Right lobe of liver (tissue), 6 donors: ENCODE results near the gene KCNE3. TPM values are rescaled to one million over a fixed set of nuclear protein-coding genes. Genes with fewer than 3 reads are reported as not detected.
A peak's percentile ranks its signal among the peaks of the same experiment; 100 is the strongest.

Source experiments
- ATAC-seq, 4 donors: fragments of 200-7000 bp; cut with Tn5 transposase; one replicate each; pipeline ENCODE4 v1.9.1; 2020; ENCODE audit warnings: mild to moderate bottlenecking in 4 of 4, moderate library complexity in 4 of 4
- DNase-seq, 3 donors: peaks; one replicate each; pipeline ENCODE4 v3.0.0-alpha.2; 2020
- H3K27ac ChIP-seq, 3 donors: fragments of 200-600 bp; one replicate each; pipeline ENCODE4 v1.8.0; 2022
- H3K27me3 ChIP-seq, 2 donors: fragments of 200-600 bp; one replicate each; pipeline ENCODE4 v1.8.0; 2022
- H3K36me3 ChIP-seq, 4 donors: fragments of 200-600 bp; sonication (generic) in 1 of 4; one replicate each; pipeline versions ENCODE4 v1.5.1 to v1.8.0; 2017 to 2022; ENCODE audit warnings: control low read depth in 1 of 4
- H3K4me1 ChIP-seq, 4 donors: fragments of 200-600 bp; sonication (generic) in 1 of 4; one replicate each; pipeline versions ENCODE4 v1.5.1 to v1.8.0; 2017 to 2022; ENCODE audit warnings: control low read depth in 1 of 4
- H3K4me3 ChIP-seq, 3 donors: fragments of 200-600 bp; one replicate each; pipeline ENCODE4 v1.8.0; 2022
- H3K9me3 ChIP-seq, 4 donors: fragments of 200-600 bp; sonication (generic) in 1 of 4; one replicate each; pipeline versions ENCODE4 v1.5.1 to v1.8.0; 2017 to 2022; ENCODE audit warnings: control low read depth in 1 of 4
- POLR2A ChIP-seq: fragments of 450-650 bp; IDR thresholded peaks from one replicate; pipeline ENCODE4 v1.6.1; 2017; ENCODE audit warnings: antibody characterized with exemption, mild to moderate bottlenecking
- WGBS: methylation state at CpG from one replicate; pipeline ENCODE4 v1.1.6; 2018; ENCODE audit warnings: low coverage, low lambda C conversion rate; ENCODE audit not compliant: insufficient coverage; ENCODE audit errors: missing lambda C conversion rate; 5-methylcytosine and 5-hydroxymethylcytosine counted together
- intact Hi-C, 2 donors: fragments of 100-400 bp; cut with DNase I; formaldehyde crosslinking; loops; one replicate each; pipeline versions ENCODE4 v1.11.2 to v1.14.1; 2022
- total RNA-seq, 6 experiments: library from RNA; depleted of rRNA in 2 of 6; stranded (reverse); fragments of >200 nt in 2 of 6; fragmentation: NEBNext Ultra II Directional in 3 of 6; extraction: Animal tissue kit (Norgen Biotek cat#: 25700) in 3 of 6; gene quantifications; one replicate each; pipeline versions ENCODE4 v1.1.0 to v1.2.4, GENCODE V29; 2016 to 2023
- TF ChIP-seq, protein P1 (sequence below), 4 donors: fragments of 200-600 bp in 3 of 4; fragments of 450-650 bp in 1 of 4; IDR thresholded peaks; one replicate each; pipeline versions ENCODE4 v1.5.1 to v1.8.0; 2016 to 2022; ENCODE audit warnings: antibody characterized with exemption in 4 of 4, mild to moderate bottlenecking in 2 of 4
- donor health status: DM: no; HTN: yes; CAD: no.
- donor health status: DM: no; HTN: no; CAD: no.
- donor health status: DM: no; HTN: no; CAD: no.
- donor health status: DM: no; HTN: yes; CAD: no.
- donor health status: DM: no; HTN: yes; CAD: no.

Gene KCNE3
- total RNA-seq, 6 experiments from 2014 or later, result 1.3 to 7.6 (median 4.8) TPM

DNA sequence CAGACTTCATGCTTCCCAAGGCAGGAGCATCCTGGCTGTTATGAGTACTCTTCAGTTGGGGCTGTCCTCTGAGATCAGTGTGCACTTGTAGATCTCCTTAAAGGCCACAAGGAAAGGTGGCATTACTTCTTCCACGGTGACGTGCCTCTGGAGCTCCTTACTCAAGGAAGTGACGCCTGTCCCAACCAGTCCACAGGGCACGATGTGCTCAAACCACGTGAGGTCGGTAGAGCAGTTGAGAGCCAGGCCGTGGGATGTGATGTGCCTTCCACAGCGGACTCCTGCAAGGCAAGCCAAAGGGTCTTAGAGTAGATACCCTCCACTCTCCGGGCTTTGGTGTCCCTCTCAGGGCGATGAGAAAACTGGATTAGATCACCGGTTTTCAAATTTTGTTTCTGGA is 24.7 kb upstream of the KCNE3 start:
- TF ChIP-seq POLR2A, result no peak
- no peaks in the 10 kb centered on the region for H3K36me3 ChIP-seq
- DNase-seq (no peak), ATAC-seq (no peak)
- intact Hi-C loops, result no loop called here
- H3K4me3 ChIP-seq, result no peak overlapping the region
- 98% methylated on average over 7 of the region's 11 CpGs for WGBS
- no peak overlapping the region for H3K27ac ChIP-seq
- H3K27me3 ChIP-seq, result no peaks in the 10 kb centered on the region
- H3K4me1 ChIP-seq, result peaks cover 0 to 6% (median 0%) of the 10 kb centered on the region in 4 donors
- no peaks in the 10 kb centered on the region for H3K9me3 ChIP-seq

DNA sequence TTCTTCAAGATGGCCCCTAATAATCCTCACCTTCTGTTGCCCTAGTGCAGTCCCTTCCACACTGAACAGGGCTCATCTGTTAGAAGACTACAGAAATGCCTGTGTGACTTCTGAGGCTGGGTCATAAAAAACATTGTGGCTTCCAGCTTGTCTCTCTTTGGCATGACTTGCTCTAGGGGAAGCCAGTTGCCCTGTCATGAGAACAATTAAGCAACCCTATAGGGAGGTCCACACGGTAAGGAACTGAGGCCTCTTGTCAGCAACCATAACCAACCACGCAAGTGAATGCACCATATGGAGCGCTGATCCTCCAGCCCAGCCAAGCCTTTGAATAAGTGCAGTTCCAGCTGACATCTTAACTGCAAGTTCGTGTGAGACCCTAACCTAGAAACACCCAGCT is 23.6 kb upstream of the KCNE3 start:
- ATAC-seq (no peak), DNase-seq (no peak)
- H3K4me3 ChIP-seq, result no peak overlapping the region
- no peak overlapping the region for H3K27ac ChIP-seq
- 100% methylated on average over 1 of the region's 4 CpGs for WGBS
- no peaks in the 10 kb centered on the region for H3K27me3 ChIP-seq
- H3K4me1 ChIP-seq, result peaks cover 0 to 6% (median 0%) of the 10 kb centered on the region in 4 donors
- no peaks in the 10 kb centered on the region for H3K9me3 ChIP-seq
- intact Hi-C loops, result no loop called here
- TF ChIP-seq, protein P1, sequence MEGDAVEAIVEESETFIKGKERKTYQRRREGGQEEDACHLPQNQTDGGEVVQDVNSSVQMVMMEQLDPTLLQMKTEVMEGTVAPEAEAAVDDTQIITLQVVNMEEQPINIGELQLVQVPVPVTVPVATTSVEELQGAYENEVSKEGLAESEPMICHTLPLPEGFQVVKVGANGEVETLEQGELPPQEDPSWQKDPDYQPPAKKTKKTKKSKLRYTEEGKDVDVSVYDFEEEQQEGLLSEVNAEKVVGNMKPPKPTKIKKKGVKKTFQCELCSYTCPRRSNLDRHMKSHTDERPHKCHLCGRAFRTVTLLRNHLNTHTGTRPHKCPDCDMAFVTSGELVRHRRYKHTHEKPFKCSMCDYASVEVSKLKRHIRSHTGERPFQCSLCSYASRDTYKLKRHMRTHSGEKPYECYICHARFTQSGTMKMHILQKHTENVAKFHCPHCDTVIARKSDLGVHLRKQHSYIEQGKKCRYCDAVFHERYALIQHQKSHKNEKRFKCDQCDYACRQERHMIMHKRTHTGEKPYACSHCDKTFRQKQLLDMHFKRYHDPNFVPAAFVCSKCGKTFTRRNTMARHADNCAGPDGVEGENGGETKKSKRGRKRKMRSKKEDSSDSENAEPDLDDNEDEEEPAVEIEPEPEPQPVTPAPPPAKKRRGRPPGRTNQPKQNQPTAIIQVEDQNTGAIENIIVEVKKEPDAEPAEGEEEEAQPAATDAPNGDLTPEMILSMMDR (IDR thresholded peaks at IDR 0.05), result no peak
- no peak for TF ChIP-seq POLR2A
- no peaks in the 10 kb centered on the region for H3K36me3 ChIP-seq

DNA sequence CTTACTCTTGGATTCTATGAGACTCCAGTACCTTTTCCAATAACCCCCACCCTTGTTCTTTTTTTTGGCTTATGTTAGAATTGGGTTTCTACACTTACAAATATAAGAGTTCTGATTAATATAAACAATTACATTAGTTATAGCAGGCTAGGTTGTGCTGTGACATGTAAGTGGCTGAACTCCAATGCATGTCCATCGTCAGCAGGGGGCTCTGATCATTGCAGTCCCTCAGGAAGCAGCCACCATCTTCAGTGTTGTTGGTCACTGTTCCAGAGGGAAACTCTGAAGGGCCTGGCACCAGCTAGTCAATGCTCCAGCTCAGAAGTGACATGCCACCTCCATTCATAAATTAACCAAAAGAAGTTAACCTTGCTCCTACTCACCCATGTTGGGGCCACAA is 20.5 kb upstream of the KCNE3 start:
- no peaks in the 10 kb centered on the region for H3K9me3 ChIP-seq
- ATAC-seq (peak in 3 of 4 donors; percentile 30 to 50 (median 36)), DNase-seq (no peak)
- H3K27me3 ChIP-seq, result no peaks in the 10 kb centered on the region
- intact Hi-C loops, result no loop called here
- TF ChIP-seq, protein P1 (IDR thresholded peaks at IDR 0.05), result peak in 3 of 4 donors; percentile 7 to 13 (median 11)
- no peak for TF ChIP-seq POLR2A
- H3K27ac ChIP-seq, result no peak overlapping the region
- H3K36me3 ChIP-seq, result no peaks in the 10 kb centered on the region
- no peak overlapping the region for H3K4me3 ChIP-seq
- WGBS, result 70% methylated on average over 1 of the region's 1 CpG
- H3K4me1 ChIP-seq, result no peaks in the 10 kb centered on the region

DNA sequence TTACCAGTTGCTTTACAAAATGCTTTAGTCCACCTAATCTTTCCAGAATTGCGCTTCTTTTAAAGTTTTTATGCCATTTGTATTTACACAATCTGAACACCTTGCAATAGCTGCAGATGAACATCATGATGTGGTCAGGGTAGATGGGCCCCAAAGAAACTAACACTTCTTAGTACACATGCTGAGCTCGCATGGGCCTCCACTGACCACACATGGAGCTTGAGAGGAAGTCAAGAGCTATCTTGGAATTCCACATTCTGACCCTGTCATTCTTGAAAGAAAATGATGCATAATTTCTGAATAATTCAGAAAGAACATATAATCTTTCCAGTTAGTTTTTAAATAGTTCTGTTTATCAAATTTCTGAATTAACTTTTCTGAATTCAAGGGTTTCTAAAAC is 18.5 kb upstream of the KCNE3 start:
- Histone ChIP-seq H3K27ac (no peak overlapping the region), H3K4me3 (no peak overlapping the region), H3K9me3 (no peaks in the 10 kb centered on the region), H3K36me3 (no peaks in the 10 kb centered on the region), H3K27me3 (no peaks in the 10 kb centered on the region), H3K4me1 (no peaks in the 10 kb centered on the region)
- ATAC-seq (no peak), DNase-seq (no peak)
- TF ChIP-seq, protein P1 (IDR thresholded peaks at IDR 0.05), result no peak
- no peak for TF ChIP-seq POLR2A
- WGBS, result 78% methylated on average over 2 of the region's 2 CpGs
- intact Hi-C loops, result no loop called here

DNA sequence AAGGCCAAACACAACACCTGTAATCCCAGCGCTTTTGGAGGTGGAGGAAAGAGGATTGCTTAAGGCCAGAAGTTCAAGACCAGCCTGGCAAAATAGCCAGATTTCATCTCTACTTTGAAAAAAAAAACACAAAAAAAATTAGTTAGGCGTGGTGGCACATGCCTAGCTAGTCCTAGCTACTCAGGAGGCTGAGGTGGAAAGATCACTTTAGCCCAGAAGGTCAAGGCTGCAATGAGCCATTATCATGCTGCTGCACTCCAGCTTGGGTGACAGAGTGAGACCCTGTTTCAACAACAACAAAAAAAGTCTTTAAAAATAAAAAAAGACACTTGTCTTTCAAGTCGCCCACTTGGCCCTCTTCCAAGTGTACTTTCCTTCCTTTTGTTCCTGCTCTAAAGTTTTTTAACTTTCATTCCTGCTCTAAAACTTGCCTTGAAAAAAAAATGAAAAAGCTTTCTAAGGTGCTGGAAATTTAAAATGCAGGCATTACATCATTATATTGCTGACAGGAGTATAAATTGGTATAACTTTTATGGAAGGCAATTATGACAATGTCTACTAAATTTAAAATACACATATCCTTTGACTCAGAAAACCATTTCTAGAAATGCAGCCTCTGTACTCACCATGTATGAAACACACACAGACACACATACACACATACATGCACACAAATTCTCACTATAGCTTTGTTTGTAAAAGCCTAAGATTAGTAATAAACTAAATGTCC is 13.5 kb upstream of the KCNE3 start:
- Histone ChIP-seq H3K9me3 (no peaks in the 10 kb centered on the region), H3K36me3 (no peaks in the 10 kb centered on the region), H3K4me1 (no peaks in the 10 kb centered on the region), H3K4me3 (no peak overlapping the region), H3K27me3 (no peaks in the 10 kb centered on the region), H3K27ac (no peak overlapping the region)
- 66% methylated on average over 3 of the region's 3 CpGs for WGBS
- no peak for ATAC-seq
- DNase-seq, result no peak
- no peak for TF ChIP-seq POLR2A
- TF ChIP-seq, protein P1 (IDR thresholded peaks at IDR 0.05), result no peak
- intact Hi-C loops, result no loop called here
